T-cell (primary cell): ENCODE results near the gene PIGBOS1. TPM values are rescaled to one million over a fixed set of nuclear protein-coding genes. Genes with fewer than 3 reads are reported as not detected.
"Not testable (repeated sequence)": the region's sequence is repeated elsewhere in the genome, so short reads cannot be mapped to it uniquely, and the experiment has no call there.

Source experiments
- ATAC-seq, 4 experiments: fragments of 200-7000 bp in 3 of 4; fragments of 150-1000 bp in 1 of 4; cut with Tn5 transposase; replicated peaks in 1 of 4; 1 replicate in 3 of 4; 2 replicates in 1 of 4; pipeline ENCODE4 v1.10.0; 2021; ENCODE audit warnings: moderate library complexity in 3 of 4, mild to moderate bottlenecking in 2 of 4, moderate number of reproducible peaks in 1 of 4
- CTCF ChIA-PET, 2 donors: fragments of 300-600 bp; sonication (Branson Sonifier 250); formaldehyde crosslinking; loops; one replicate each; lab custom pipeline; 2022; ENCODE audit warnings: antibody characterized with exemption in 2 of 2; lab: Charles Lee
- POLR2A ChIA-PET, 2 donors: fragments of 300-600 bp; sonication (Branson Sonifier 250); formaldehyde crosslinking; loops; one replicate each; lab custom pipeline; 2022; ENCODE audit warnings: antibody characterized with exemption in 2 of 2; lab: Charles Lee
- DNase-seq, 35 experiments: peaks; one replicate each; pipeline versions ENCODE4 v3.0.0 to v3.0.0-alpha.2; 2013 to 2023
- H3K27ac ChIP-seq: one replicate; pipeline ENCODE4 v1.5.1; 2013; ENCODE audit warnings: low read length
- H3K27me3 ChIP-seq, 2 experiments: replicated peaks in 1 of 2; 1 replicate in 1 of 2; 2 replicates in 1 of 2; pipeline versions ENCODE4 v1.6.1 to v1.7.0; 2013; ENCODE audit warnings: low read length in 1 of 2, mixed read lengths in 1 of 2; ENCODE audit not compliant: control insufficient read depth in 2 of 2, insufficient read depth in 2 of 2; ENCODE audit errors: extremely low read depth in 1 of 2
- H3K36me3 ChIP-seq, 2 donors: 1 replicate in 1 of 2; 2 replicates in 1 of 2; pipeline versions ENCODE4 v1.6.1 to v1.7.0; 2013; ENCODE audit warnings: low read length in 1 of 2; ENCODE audit not compliant: control insufficient read depth in 2 of 2, insufficient read depth in 1 of 2; ENCODE audit errors: extremely low read depth in 1 of 2
- H3K4me1 ChIP-seq, 2 experiments: 1 replicate in 1 of 2; 2 replicates in 1 of 2; pipeline versions ENCODE4 v1.6.1 to v1.7.0; 2013; ENCODE audit warnings: low read length in 2 of 2, mixed read lengths in 1 of 2; ENCODE audit not compliant: insufficient read depth in 2 of 2, control insufficient read depth in 1 of 2; ENCODE audit errors: extremely low read depth in 1 of 2
- H3K4me3 ChIP-seq, 2 donors: 1 replicate in 1 of 2; 2 replicates in 1 of 2; pipeline versions ENCODE4 v1.5.1 to v1.7.0; 2013; ENCODE audit warnings: mild to moderate bottlenecking in 2 of 2, low read length in 1 of 2, moderate library complexity in 1 of 2; ENCODE audit not compliant: control insufficient read depth in 1 of 2; ENCODE audit errors: extremely low read depth in 1 of 2
- H3K9me3 ChIP-seq: 2 replicates; pipeline ENCODE4 v1.7.0; 2013
- H3K27ac Mint-ChIP-seq, 2 donors: one replicate each; pipeline ENCODE4 v1.8.0; 2020 to 2021; ENCODE audit warnings: mild to moderate bottlenecking in 2 of 2, mixed read lengths in 2 of 2
- H3K27me3 Mint-ChIP-seq, 2 donors: one replicate each; pipeline ENCODE4 v1.8.0; 2021 to 2022; ENCODE audit warnings: mixed read lengths in 2 of 2
- H3K36me3 Mint-ChIP-seq: one replicate; pipeline ENCODE4 v1.8.0; 2021; ENCODE audit warnings: mixed read lengths
- H3K4me1 Mint-ChIP-seq, 3 donors: one replicate each; pipeline ENCODE4 v1.8.0; 2020 to 2022; ENCODE audit warnings: mixed read lengths in 3 of 3, mild to moderate bottlenecking in 1 of 3
- H3K4me3 Mint-ChIP-seq, 3 donors: one replicate each; pipeline ENCODE4 v1.8.0; 2020 to 2022; ENCODE audit warnings: mild to moderate bottlenecking in 3 of 3, mixed read lengths in 3 of 3, moderate library complexity in 3 of 3
- H3K9me3 Mint-ChIP-seq, 3 donors: one replicate each; pipeline ENCODE4 v1.8.0; 2020 to 2022; ENCODE audit warnings: mixed read lengths in 3 of 3
- WGBS: methylation state at CpG from one replicate; pipeline ENCODE4 v1.1.5; 2013; ENCODE audit warnings: missing lambda C conversion rate; ENCODE audit not compliant: insufficient coverage; 5-methylcytosine and 5-hydroxymethylcytosine counted together
- total RNA-seq, 35 experiments: library from RNA in 6 of 35; stranded (reverse) in 6 of 35; fragments of 120-200 nt in 1 of 35; gene quantifications; one replicate each; pipeline versions ENCODE4 v1.2.1 to v1.2.4 and lab custom pipeline; 2013 to 2026

The PIGBOS1 gene
- total RNA-seq, 5 donors from 2014 or later (not counting 1 experiment from before 2014, with no cell fraction given) = 10.0 to 24.4 (median 16.7) TPM

GRCh38 chr15:55283379-55284147 is 35.4 kb downstream of the PIGBOS1 start:
- H3K27me3 Mint-ChIP-seq = no peaks in the 10 kb centered on the region

GRCh38 chr15:55282284-55282833 is 36.6 kb downstream of the PIGBOS1 start:
- CTCF ChIA-PET = interaction anchor here (1.1 to 1.5 kb wide), 3 partner anchors 9 to 65 kb away, joined by 5 to 8 read pairs (median 5); no protein-coding TSS in a partner anchor
- Mint-ChIP-seq H3K36me3 (peaks cover 10% of the 10 kb centered on the region), H3K4me3 (peak overlapping the region; percentile 38 to 66 (median 39)), H3K9me3 (no peaks in the 10 kb centered on the region), H3K27me3 (no peaks in the 10 kb centered on the region), H3K4me1 (peaks cover 88 to 96% (median 93%) of the 10 kb centered on the region in 3 donors), H3K27ac (peak overlapping the region; percentile 95 to 99)
- peak overlapping the region in 1 of 2 donors; percentile 25 for H3K4me3 ChIP-seq
- DNase-seq (peak in 3 of 35 experiments; percentile 10 to 68 (median 23)), ATAC-seq (peak; percentile 32 to 46 (median 36))
- 17% methylated on average over 4 of the region's 5 CpGs for WGBS
- H3K27ac ChIP-seq = peak overlapping the region; percentile 85
- no peaks in the 10 kb centered on the region for H3K36me3 ChIP-seq
- POLR2A ChIA-PET = interaction anchor here in 1 of 2 donors (0.6 to 1.9 kb wide), 3 partner anchors 15 to 884 kb away, joined by 3 to 8 read pairs (median 8); no protein-coding TSS in a partner anchor
- H3K4me1 ChIP-seq = peaks cover 7 to 79% of the 10 kb centered on the region in 2 experiments
- no peaks in the 10 kb centered on the region for H3K27me3 ChIP-seq
- no peaks in the 10 kb centered on the region for H3K9me3 ChIP-seq

More at GRCh38 chr15:55283379-55284147, 35.4 kb downstream of the PIGBOS1 start:
- no peak overlapping the region for H3K4me3 ChIP-seq
- Mint-ChIP-seq H3K4me3 (peak overlapping the region in 1 of 3 donors; percentile 2), H3K9me3 (no peaks in the 10 kb centered on the region), H3K27ac (peak overlapping the region; percentile 95 to 99), H3K36me3 (peaks cover 10% of the 10 kb centered on the region), H3K4me1 (peaks cover 91 to 97% (median 94%) of the 10 kb centered on the region in 3 donors)
- POLR2A ChIA-PET = no interaction called here
- peak overlapping the region; percentile 85 for H3K27ac ChIP-seq
- ATAC-seq (no peak), DNase-seq (no peak)
- no peaks in the 10 kb centered on the region for H3K36me3 ChIP-seq
- peaks cover 4 to 71% of the 10 kb centered on the region in 2 experiments for H3K4me1 ChIP-seq
- H3K27me3 ChIP-seq = no peaks in the 10 kb centered on the region
- 30% methylated on average over 2 of the region's 6 CpGs for WGBS
- H3K9me3 ChIP-seq = no peaks in the 10 kb centered on the region
- CTCF ChIA-PET = no interaction called here

- Histone ChIP-seq H3K36me3 (no peaks in the 10 kb centered on the region), H3K27me3 (no peaks in the 10 kb centered on the region), H3K4me1 (peaks cover 10 to 78% of the 10 kb centered on the region in 2 experiments), H3K4me3 (no peak overlapping the region), H3K9me3 (no peaks in the 10 kb centered on the region), H3K27ac (peak overlapping the region; percentile 85)
- peaks cover 88 to 98% (median 96%) of the 10 kb centered on the region in 3 donors for H3K4me1 Mint-ChIP-seq
- peak in 1 of 35 experiments; percentile 39 for DNase-seq
- ChIA-PET CTCF (interaction anchor here (0.7 to 1.5 kb wide), 5 partner anchors 9 to 95 kb away, joined by 4 to 8 read pairs (median 5); no protein-coding TSS in a partner anchor), POLR2A (interaction anchor here in 1 of 2 donors (0.6 to 1.9 kb wide), 3 partner anchors 14 to 884 kb away, joined by 3 to 8 read pairs (median 8); no protein-coding TSS in a partner anchor)
- no peak for ATAC-seq
- H3K4me3 Mint-ChIP-seq = no peak overlapping the region
- H3K9me3 Mint-ChIP-seq = no peaks in the 10 kb centered on the region
- H3K27me3 Mint-ChIP-seq = no peaks in the 10 kb centered on the region
- H3K27ac Mint-ChIP-seq = peak overlapping the region; percentile 95 to 99
- H3K36me3 Mint-ChIP-seq = peaks cover 6% of the 10 kb centered on the region
Measured at GRCh38 chr15:55281517-55282228, 37.2 kb downstream of the PIGBOS1 start.

GRCh38 chr15:55280589-55280988 is 38.3 kb downstream of the PIGBOS1 start:
- H3K9me3 Mint-ChIP-seq, H3K9me3 ChIP-seq, DNase-seq, ATAC-seq, H3K27me3 Mint-ChIP-seq, H3K36me3 Mint-ChIP-seq, H3K4me3 ChIP-seq, H3K4me3 Mint-ChIP-seq, H3K36me3 ChIP-seq, H3K27me3 ChIP-seq, POLR2A ChIA-PET: not testable (repeated sequence)
- CTCF ChIA-PET = interaction anchor here in 1 of 2 donors (1.4 kb wide), 1 partner anchor 11 kb away, joined by 3 read pairs; no protein-coding TSS in a partner anchor
- Histone ChIP-seq H3K27ac (peak overlapping the region; percentile 85), H3K4me1 (peaks cover 13 to 74% of the 10 kb centered on the region in 2 experiments)
- Mint-ChIP-seq H3K27ac (peak overlapping the region; percentile 95 to 99), H3K4me1 (peaks cover 83 to 97% (median 94%) of the 10 kb centered on the region in 3 donors)
- WGBS = no CpG with 5 or more reads among the region's 2 CpGs

- peaks cover 13 to 77% of the 10 kb centered on the region in 2 experiments for H3K4me1 ChIP-seq
- no peaks in the 10 kb centered on the region for H3K9me3 ChIP-seq
- WGBS = 0% methylated on average over 1 of the region's 4 CpGs
- H3K27me3 Mint-ChIP-seq = no peaks in the 10 kb centered on the region
- no peak overlapping the region for H3K4me3 ChIP-seq
- no peaks in the 10 kb centered on the region for H3K36me3 ChIP-seq
- H3K4me3 Mint-ChIP-seq = peak overlapping the region; percentile 28 to 65 (median 47)
- DNase-seq (peak in 20 of 35 experiments; percentile 7 to 73 (median 28)), ATAC-seq (peak; percentile 67 to 74 (median 70))
- H3K27me3 ChIP-seq = no peaks in the 10 kb centered on the region
- H3K36me3 Mint-ChIP-seq = no peaks in the 10 kb centered on the region
- ChIA-PET POLR2A (interaction anchor here (0.5 to 1.2 kb wide), 3 partner anchors 13 to 217 kb away, joined by 3 to 4 read pairs (median 4); no protein-coding TSS in a partner anchor), CTCF (interaction anchor here (0.6 to 1.4 kb wide), 2 partner anchors 10 to 63 kb away, joined by 3 read pairs; no protein-coding TSS in a partner anchor)
- peaks cover 83 to 97% (median 94%) of the 10 kb centered on the region in 3 donors for H3K4me1 Mint-ChIP-seq
- peak overlapping the region; percentile 81 for H3K27ac ChIP-seq
- no peaks in the 10 kb centered on the region for H3K9me3 Mint-ChIP-seq
- peak overlapping the region; percentile 95 to 99 for H3K27ac Mint-ChIP-seq
Measured at GRCh38 chr15:55279746-55280351, 39.1 kb downstream of the PIGBOS1 start.
